GM23338 (cell line): ENCODE results near the gene UGGT2.

Source experiments
- EZH2 ChIP-seq: fragments of 200-600 bp; sonication (generic); IDR thresholded peaks from one replicate; pipeline ENCODE4 v1.8.0; 2017; ENCODE audit warnings: antibody characterized with exemption, mild to moderate bottlenecking, low read depth; ENCODE audit not compliant: unreplicated experiment
- POLR2AphosphoS5 ChIP-seq: IDR thresholded peaks from 2 replicates; pipeline ENCODE4 v1.6.1; 2016; ENCODE audit warnings: antibody characterized with exemption, low read depth
- TF ChIP-seq, protein P1 (sequence below), 2 experiments: fragments of 200-600 bp in 1 of 2; sonication (generic) in 1 of 2; conservative IDR thresholded peaks; 2 replicates each; pipeline versions ENCODE4 v1.5.1 to v1.6.1; 2016 to 2017; ENCODE audit warnings: antibody characterized with exemption in 2 of 2, low read depth in 2 of 2, mild to moderate bottlenecking in 2 of 2, moderate library complexity in 1 of 2

GRCh38 chr13:96082640-96083039 is 29.4 kb upstream of the UGGT2 start:
- TF ChIP-seq EZH2 (no peak), POLR2AphosphoS5 (no peak)
- TF ChIP-seq, protein P1, sequence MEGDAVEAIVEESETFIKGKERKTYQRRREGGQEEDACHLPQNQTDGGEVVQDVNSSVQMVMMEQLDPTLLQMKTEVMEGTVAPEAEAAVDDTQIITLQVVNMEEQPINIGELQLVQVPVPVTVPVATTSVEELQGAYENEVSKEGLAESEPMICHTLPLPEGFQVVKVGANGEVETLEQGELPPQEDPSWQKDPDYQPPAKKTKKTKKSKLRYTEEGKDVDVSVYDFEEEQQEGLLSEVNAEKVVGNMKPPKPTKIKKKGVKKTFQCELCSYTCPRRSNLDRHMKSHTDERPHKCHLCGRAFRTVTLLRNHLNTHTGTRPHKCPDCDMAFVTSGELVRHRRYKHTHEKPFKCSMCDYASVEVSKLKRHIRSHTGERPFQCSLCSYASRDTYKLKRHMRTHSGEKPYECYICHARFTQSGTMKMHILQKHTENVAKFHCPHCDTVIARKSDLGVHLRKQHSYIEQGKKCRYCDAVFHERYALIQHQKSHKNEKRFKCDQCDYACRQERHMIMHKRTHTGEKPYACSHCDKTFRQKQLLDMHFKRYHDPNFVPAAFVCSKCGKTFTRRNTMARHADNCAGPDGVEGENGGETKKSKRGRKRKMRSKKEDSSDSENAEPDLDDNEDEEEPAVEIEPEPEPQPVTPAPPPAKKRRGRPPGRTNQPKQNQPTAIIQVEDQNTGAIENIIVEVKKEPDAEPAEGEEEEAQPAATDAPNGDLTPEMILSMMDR (conservative IDR thresholded peaks at IDR 0.05; ENCODE audit: low read depth in 2 of 2) = no peak
